ENCODE measurements around the gene HEBP1. TPM values are rescaled to one million over a fixed set of nuclear protein-coding genes. Genes with fewer than 3 reads are reported as not detected.

Gene HEBP1, protein sequence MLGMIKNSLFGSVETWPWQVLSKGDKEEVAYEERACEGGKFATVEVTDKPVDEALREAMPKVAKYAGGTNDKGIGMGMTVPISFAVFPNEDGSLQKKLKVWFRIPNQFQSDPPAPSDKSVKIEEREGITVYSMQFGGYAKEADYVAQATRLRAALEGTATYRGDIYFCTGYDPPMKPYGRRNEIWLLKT
- 10 to 100 TPM; 55.8 to 73.6 TPM for total RNA-seq
- polyA plus RNA-seq = 100 to 1,000 TPM in 1 of 2 donors, 10 to 100 TPM in 1; 77.7 to 181 TPM
- long read RNA-seq, donor 1, transcript HEBP1-201 (4 exons, 1,173 nt) = major isoform, 76 of 85 reads
- long read RNA-seq, donor 1, partial matches to known transcripts = 3 of 85 reads
- long read RNA-seq, donor 1, other reads (novel, unspliced or antisense) = 4 of 85 reads
- long read RNA-seq, donor 2, transcript HEBP1-201 (4 exons, 1,173 nt) = major isoform, 30 of 43 reads
- long read RNA-seq, donor 2, partial matches to known transcripts = 2 of 43 reads
- long read RNA-seq, donor 2, other reads (novel, unspliced or antisense) = 11 of 43 reads

DNA sequence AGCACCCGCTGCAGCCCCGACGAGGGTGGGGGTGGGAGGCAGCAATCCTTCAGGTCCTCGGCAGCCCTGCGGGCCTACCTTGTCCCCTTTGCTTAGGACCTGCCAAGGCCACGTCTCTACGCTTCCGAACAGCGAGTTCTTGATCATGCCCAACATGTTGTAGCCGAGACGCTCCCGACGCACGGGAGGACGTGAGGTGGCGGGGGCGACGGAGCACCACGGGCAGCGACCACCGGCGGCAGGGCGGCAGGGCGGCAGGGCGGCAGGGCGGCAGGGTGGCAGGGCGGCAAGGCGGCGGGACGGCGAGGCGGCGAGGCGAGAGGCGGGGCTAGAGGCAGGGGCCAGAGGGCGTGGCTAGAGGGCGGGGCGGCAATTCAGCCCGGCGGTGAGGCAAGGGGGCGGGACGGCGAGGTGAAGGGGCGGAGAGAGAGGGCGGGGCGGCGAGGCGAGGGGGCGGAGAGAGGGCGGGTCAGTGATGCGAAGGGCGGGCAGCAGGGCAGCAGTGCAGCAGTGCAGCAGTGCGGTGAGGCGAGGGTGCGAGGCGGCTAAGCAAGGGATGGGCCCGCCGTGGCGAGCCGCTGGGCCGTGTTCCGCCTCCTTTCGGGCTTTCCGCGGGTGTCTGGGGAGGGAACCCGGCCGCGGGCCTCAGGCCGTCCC is at the start of gene HEBP1:
HEBP1 (minus strand) TSS at position 307 of the 657 bp plus-strand sequence; CDS start at position 156, 151 bp downstream.
- intact Hi-C loops (cut with DNase I) = loop anchor here (2.0 to 5.0 kb wide), 5 partner anchors 42 to 213 kb away; partner anchors contain the start of genes FAM234B (in 1 of the 2) and GSG1 (in 1 of the 2)
- ATAC-seq (ENCODE audit: low FRiP score) (peak; percentile 98), DNase-seq (peak; percentile 97 to 99)
- peak within 1 kb of the TSS; percentile 83 to 95 for H3K27ac ChIP-seq (ENCODE audit: low read depth in 1 of 2, low read length in 2 of 2)
- H3K4me1 ChIP-seq (ENCODE audit: control insufficient read depth in 1 of 2, insufficient read depth in 2 of 2, low read length in 2 of 2) = peaks cover 0 to 1% of the 10 kb centered on the region in 2 donors
- H3K36me3 ChIP-seq (ENCODE audit: control insufficient read depth in 1 of 2, insufficient read depth in 2 of 2, low read length in 1 of 2) = no peaks in the 10 kb centered on the region
- H3K27me3 ChIP-seq (ENCODE audit: control insufficient read depth in 1 of 2, insufficient read depth in 2 of 2, low read length in 1 of 2) = no peaks in the 10 kb centered on the region
- WGBS, 2 donors = 0 to 1% methylated on average over 37 to 69 of the region's 69 CpGs
- H3K9me3 ChIP-seq (ENCODE audit: control insufficient read depth, low read length) = no peaks in the 10 kb centered on the region
- peak within 1 kb of the TSS; percentile 84 to 89 for H3K4me3 ChIP-seq (ENCODE audit: low read length in 2 of 2)

DNA sequence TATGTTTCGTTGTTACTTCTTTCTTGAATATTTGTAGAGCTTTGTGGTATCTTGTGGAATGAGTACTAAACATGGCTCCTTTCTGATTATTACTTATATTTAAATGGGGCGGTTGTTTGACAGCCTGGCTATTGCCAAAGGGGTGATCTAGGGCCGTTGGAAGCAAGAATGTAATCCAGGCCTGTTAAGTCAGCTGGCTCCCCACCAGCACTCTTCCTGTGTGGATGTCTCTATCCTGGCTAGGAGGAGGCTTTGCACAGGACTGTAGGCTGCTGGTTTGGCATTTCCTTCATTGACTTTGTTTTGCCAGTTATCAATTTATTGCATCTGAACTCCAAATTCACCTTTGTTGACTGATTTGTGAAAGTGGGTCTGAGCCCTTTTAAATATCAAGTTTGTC is 49.8 kb upstream of the HEBP1 start:
- Histone ChIP-seq H3K36me3 (ENCODE audit: control insufficient read depth in 1 of 2, insufficient read depth in 2 of 2, low read length in 1 of 2) (no peaks in the 10 kb centered on the region), H3K27me3 (ENCODE audit: control insufficient read depth in 1 of 2, insufficient read depth in 2 of 2, low read length in 1 of 2) (no peaks in the 10 kb centered on the region), H3K27ac (ENCODE audit: low read depth in 1 of 2, low read length in 2 of 2) (no peak overlapping the region), H3K4me1 (ENCODE audit: control insufficient read depth in 1 of 2, insufficient read depth in 2 of 2, low read length in 2 of 2) (peaks cover 0 to 2% of the 10 kb centered on the region in 2 donors), H3K4me3 (ENCODE audit: low read length in 2 of 2) (no peak overlapping the region), H3K9me3 (ENCODE audit: control insufficient read depth, low read length) (no peaks in the 10 kb centered on the region)
- no peak for ATAC-seq (ENCODE audit: low FRiP score)
- intact Hi-C loops (cut with DNase I) = no loop called here
- 58% methylated on average over 3 of the region's 3 CpGs for WGBS, 2 donors
- no peak for DNase-seq

DNA sequence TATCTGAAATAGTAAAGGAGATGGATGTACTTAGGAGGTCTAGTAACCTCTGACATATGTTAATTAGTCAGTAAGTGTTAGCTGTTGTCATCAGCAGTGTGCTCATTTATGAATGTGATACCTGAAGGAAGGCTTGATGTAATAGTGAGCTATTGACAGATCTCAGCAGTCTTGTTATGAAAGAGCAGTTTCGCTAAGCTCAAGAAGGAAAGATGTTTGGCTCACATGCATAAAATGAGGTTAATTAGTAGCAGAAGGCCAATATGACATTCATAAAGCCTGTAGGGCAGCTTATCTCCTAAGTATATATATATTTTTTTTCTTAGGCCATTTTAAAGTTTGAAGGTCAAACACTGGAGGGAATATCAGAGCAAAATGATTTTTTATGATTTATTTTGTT is 46.9 kb upstream of the HEBP1 start:
- Histone ChIP-seq H3K27ac (ENCODE audit: low read depth in 1 of 2, low read length in 2 of 2) (no peak overlapping the region), H3K27me3 (ENCODE audit: control insufficient read depth in 1 of 2, insufficient read depth in 2 of 2, low read length in 1 of 2) (no peaks in the 10 kb centered on the region), H3K9me3 (ENCODE audit: control insufficient read depth, low read length) (no peaks in the 10 kb centered on the region), H3K4me1 (ENCODE audit: control insufficient read depth in 1 of 2, insufficient read depth in 2 of 2, low read length in 2 of 2) (peaks cover 0 to 2% of the 10 kb centered on the region in 2 donors), H3K36me3 (ENCODE audit: control insufficient read depth in 1 of 2, insufficient read depth in 2 of 2, low read length in 1 of 2) (no peaks in the 10 kb centered on the region), H3K4me3 (ENCODE audit: low read length in 2 of 2) (no peak overlapping the region)
- intact Hi-C loops (cut with DNase I) = no loop called here
- DNase-seq (no peak), ATAC-seq (ENCODE audit: low FRiP score) (no peak)
- 93 to 100% methylated on average over 1 of the region's 1 CpG for WGBS, 2 donors

DNA sequence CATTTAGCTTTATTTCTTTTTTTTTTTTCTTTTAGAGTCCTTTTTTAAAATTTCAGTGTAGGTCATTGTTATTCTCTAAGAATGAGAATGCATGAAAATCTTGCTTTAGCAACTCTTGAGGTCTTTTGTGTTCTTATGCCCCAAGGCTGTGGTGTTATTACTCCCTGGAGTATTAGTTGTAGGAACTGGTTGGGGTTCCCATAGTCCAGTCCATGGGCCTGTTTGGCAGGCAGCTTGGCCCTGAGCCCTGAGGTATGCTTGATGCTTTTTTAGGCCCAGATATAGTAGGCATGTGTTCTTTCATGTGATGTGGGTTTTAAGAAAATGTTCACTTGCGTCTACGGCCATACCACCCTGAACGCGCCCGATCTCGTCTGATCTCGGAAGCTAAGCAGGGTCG is 45.8 kb upstream of the HEBP1 start:
- Histone ChIP-seq H3K4me3 (ENCODE audit: low read length in 2 of 2) (no peak overlapping the region), H3K4me1 (ENCODE audit: control insufficient read depth in 1 of 2, insufficient read depth in 2 of 2, low read length in 2 of 2) (peaks cover 0 to 2% of the 10 kb centered on the region in 2 donors), H3K36me3 (ENCODE audit: control insufficient read depth in 1 of 2, insufficient read depth in 2 of 2, low read length in 1 of 2) (no peaks in the 10 kb centered on the region), H3K27ac (ENCODE audit: low read depth in 1 of 2, low read length in 2 of 2) (no peak overlapping the region), H3K27me3 (ENCODE audit: control insufficient read depth in 1 of 2, insufficient read depth in 2 of 2, low read length in 1 of 2) (no peaks in the 10 kb centered on the region), H3K9me3 (ENCODE audit: control insufficient read depth, low read length) (no peaks in the 10 kb centered on the region)
- intact Hi-C loops (cut with DNase I) = no loop called here
- no peak for DNase-seq
- WGBS, 2 donors = 89 to 91% methylated on average over 8 of the region's 8 CpGs
- no peak for ATAC-seq (ENCODE audit: low FRiP score)

DNA sequence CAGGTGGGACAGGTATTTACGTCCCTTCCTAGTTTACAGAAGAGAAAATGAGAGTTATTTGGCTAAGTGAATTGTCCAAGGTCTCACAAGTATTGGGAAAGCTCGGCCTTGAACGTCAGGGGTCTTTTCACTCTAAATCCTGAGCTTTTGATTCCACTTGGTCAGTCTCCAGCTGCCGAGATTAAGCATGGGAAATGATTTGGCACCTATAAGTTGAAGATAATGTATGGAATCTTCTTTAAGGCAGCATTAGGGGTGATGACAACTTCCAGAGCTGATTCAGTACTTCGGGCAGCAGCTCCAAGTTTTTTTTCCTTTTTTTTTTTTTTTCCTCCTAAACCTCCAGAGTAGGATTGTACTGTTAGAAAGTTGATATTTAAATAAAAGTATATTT is 44.8 kb upstream of the HEBP1 start:
- intact Hi-C loops (cut with DNase I) = loop anchor here in 1 of 2 donors (5.0 kb wide), 1 partner anchor 43 kb away; the partner anchor contains the start of gene HEBP1
- DNase-seq (no peak), ATAC-seq (ENCODE audit: low FRiP score) (no peak)
- Histone ChIP-seq H3K9me3 (ENCODE audit: control insufficient read depth, low read length) (no peaks in the 10 kb centered on the region), H3K36me3 (ENCODE audit: control insufficient read depth in 1 of 2, insufficient read depth in 2 of 2, low read length in 1 of 2) (no peaks in the 10 kb centered on the region), H3K4me3 (ENCODE audit: low read length in 2 of 2) (peak overlapping the region; percentile 55 to 93), H3K27me3 (ENCODE audit: control insufficient read depth in 1 of 2, insufficient read depth in 2 of 2, low read length in 1 of 2) (no peaks in the 10 kb centered on the region), H3K4me1 (ENCODE audit: control insufficient read depth in 1 of 2, insufficient read depth in 2 of 2, low read length in 2 of 2) (peaks cover 0 to 2% of the 10 kb centered on the region in 2 donors), H3K27ac (ENCODE audit: low read depth in 1 of 2, low read length in 2 of 2) (no peak overlapping the region)
- WGBS, 2 donors = 3% methylated on average over 5 of the region's 5 CpGs

DNA sequence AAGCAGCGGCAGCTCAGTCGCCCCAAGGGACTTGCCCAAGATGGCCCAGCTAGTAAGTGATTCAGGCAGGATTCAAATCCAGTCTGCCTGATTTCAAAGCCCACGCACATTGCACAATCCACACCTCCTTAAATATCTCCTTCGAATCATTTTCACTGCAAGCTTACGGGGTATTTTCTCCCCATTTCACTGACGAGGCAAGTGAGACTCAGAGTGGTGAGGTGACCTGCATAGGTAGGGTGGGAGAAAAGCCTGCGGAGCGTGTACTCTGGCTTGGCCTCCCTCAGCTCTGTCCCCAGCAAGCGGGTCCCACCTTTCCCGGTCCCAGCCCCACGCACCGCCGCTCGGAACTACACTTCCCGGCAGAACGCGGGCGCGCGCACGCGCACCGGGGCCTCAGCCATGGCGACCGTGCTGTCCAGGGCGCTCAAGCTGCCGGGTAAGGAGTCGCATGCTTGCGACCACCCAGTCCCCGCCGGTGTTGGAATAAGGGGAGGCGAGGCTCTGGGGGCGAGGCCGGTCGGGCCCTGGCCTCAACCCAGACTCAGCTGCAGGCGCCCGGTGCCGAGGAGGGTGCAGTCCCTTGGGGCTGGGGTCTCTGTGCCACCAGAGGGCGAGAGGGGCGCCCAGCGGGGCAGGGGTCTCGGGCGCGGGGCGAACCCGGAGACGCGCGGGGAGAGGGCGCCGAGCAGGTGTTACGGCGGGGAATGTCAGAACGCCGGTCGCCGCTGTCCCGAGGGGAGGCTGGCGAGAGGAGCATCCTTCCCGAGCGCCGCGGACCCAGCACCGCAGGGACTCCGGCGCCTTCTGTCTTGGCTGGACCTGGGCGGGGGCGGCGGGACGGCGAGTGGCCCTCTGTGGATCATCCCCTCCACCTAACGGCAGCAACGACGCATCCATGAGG is 44.2 kb upstream of the HEBP1 start, which contains the start of gene FAM234B:
FAM234B (plus strand) TSS at position 380 of the 904 bp plus-strand sequence; CDS start at position 403, 23 bp downstream.
- peaks cover 0 to 2% of the 10 kb centered on the region in 2 donors for H3K4me1 ChIP-seq (ENCODE audit: control insufficient read depth in 1 of 2, insufficient read depth in 2 of 2, low read length in 2 of 2)
- H3K4me3 ChIP-seq (ENCODE audit: low read length in 2 of 2) = peak within 1 kb of the TSS; percentile 55 to 93
- intact Hi-C loops (cut with DNase I) = loop anchor here in 1 of 2 donors (5.0 kb wide), 1 partner anchor 42 kb away; the partner anchor contains the start of gene HEBP1
- H3K27me3 ChIP-seq (ENCODE audit: control insufficient read depth in 1 of 2, insufficient read depth in 2 of 2, low read length in 1 of 2) = no peaks in the 10 kb centered on the region
- no peaks in the 10 kb centered on the region for H3K36me3 ChIP-seq (ENCODE audit: control insufficient read depth in 1 of 2, insufficient read depth in 2 of 2, low read length in 1 of 2)
- H3K27ac ChIP-seq (ENCODE audit: low read depth in 1 of 2, low read length in 2 of 2) = no peak within 1 kb of the TSS
- no peaks in the 10 kb centered on the region for H3K9me3 ChIP-seq (ENCODE audit: control insufficient read depth, low read length)
- WGBS, 2 donors = 1% methylated on average over 74 of the region's 74 CpGs
- peak; percentile 90 to 95 for DNase-seq
- ATAC-seq (ENCODE audit: low FRiP score) = peak; percentile 95

DNA sequence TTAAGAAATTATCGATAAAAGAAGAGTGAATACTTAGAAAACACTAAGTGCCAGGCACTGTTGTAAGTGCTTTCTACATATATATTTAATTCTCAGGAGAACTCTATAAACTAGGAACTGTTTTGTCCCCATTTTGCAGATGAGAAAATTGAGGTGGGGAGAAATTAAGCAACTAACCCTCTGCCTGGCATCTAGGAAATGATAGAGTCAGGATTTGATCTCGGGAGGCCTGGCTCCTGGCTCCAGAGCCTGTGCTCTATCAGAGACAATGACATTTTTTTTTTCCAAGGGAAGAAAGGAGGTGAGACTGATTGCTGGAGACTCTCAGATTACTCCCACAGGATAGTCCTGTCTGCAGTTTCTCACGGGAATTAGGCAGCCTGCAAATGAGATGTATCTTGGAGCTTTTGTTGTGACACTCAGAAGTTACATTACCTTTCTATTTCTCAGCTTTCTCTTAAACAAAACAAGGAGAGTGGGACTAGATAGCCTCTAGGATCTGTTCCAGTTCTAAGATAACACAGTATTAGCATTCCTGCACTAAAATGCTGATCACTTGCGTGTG is 42.7 kb upstream of the HEBP1 start:
- H3K9me3 ChIP-seq (ENCODE audit: control insufficient read depth, low read length) = no peaks in the 10 kb centered on the region
- H3K36me3 ChIP-seq (ENCODE audit: control insufficient read depth in 1 of 2, insufficient read depth in 2 of 2, low read length in 1 of 2) = no peaks in the 10 kb centered on the region
- WGBS, 2 donors = 90 to 92% methylated on average over 4 of the region's 4 CpGs
- H3K4me1 ChIP-seq (ENCODE audit: control insufficient read depth in 1 of 2, insufficient read depth in 2 of 2, low read length in 2 of 2) = peaks cover 2 to 4% of the 10 kb centered on the region in 2 donors
- intact Hi-C loops (cut with DNase I) = loop anchor here in 1 of 2 donors (5.0 kb wide), 1 partner anchor 40 kb away; the partner anchor contains the start of gene HEBP1
- DNase-seq (no peak), ATAC-seq (ENCODE audit: low FRiP score) (no peak)
- no peak overlapping the region for H3K4me3 ChIP-seq (ENCODE audit: low read length in 2 of 2)
- H3K27ac ChIP-seq (ENCODE audit: low read depth in 1 of 2, low read length in 2 of 2) = no peak overlapping the region
- H3K27me3 ChIP-seq (ENCODE audit: control insufficient read depth in 1 of 2, insufficient read depth in 2 of 2, low read length in 1 of 2) = no peaks in the 10 kb centered on the region
